H1 (cell line): ENCODE measurements around the gene SLC39A11. TPM values are rescaled to one million over a fixed set of nuclear protein-coding genes. Genes with fewer than 3 reads are reported as not detected.

Source experiments
- CTCF ChIA-PET: fragments of 300-600 bp; sonication (Branson Sonifier 250); formaldehyde crosslinking; loops from one replicate; lab custom pipeline; 2021; ENCODE audit not compliant: partially characterized antibody; lab: Charles Lee
- POLR2A ChIA-PET: fragments of 300-600 bp; sonication (Branson Sonifier 250); formaldehyde crosslinking; loops from one replicate; lab custom pipeline; 2021; ENCODE audit warnings: inconsistent platforms; ENCODE audit not compliant: partially characterized antibody; lab: Charles Lee
- DNase-seq, 2 experiments: peaks; one replicate each; pipeline versions ENCODE4 v3.0.0 to v3.0.0-alpha.2; 2010 to 2022; ENCODE audit warnings: low spot score in 2 of 2, low read depth in 1 of 2, mixed read lengths in 1 of 2
- FAIRE-seq: peaks from 2 replicates; lab custom pipeline; 2011; peaks lifted over from hg19 to GRCh38; lab: Jason Lieb, UNC
- H2AFZ ChIP-seq: 2 replicates; pipeline ENCODE4 v1.8.1; 2012; ENCODE audit warnings: low read length, inconsistent platforms
- H2AK5ac ChIP-seq: 2 replicates; pipeline ENCODE4 v1.6.1; 2013; ENCODE audit warnings: low read depth, low read length
- H2BK120ac ChIP-seq: replicated peaks from 2 replicates; pipeline ENCODE3; 2013; ENCODE audit warnings: low read depth, low read length, inconsistent platforms
- H2BK12ac ChIP-seq: 2 replicates; pipeline ENCODE4 v1.6.1; 2013; ENCODE audit warnings: low read depth, low read length
- H2BK15ac ChIP-seq: 2 replicates; pipeline ENCODE4 v1.6.1; 2013; ENCODE audit warnings: low read length
- H2BK20ac ChIP-seq: 2 replicates; pipeline ENCODE4 v1.6.1; 2013; ENCODE audit warnings: low read length
- H2BK5ac ChIP-seq: 2 replicates; pipeline ENCODE4 v1.6.1; 2013; ENCODE audit warnings: low read depth, low read length
- H3K14ac ChIP-seq: 2 replicates; pipeline ENCODE4 v1.6.1; 2013; ENCODE audit warnings: inconsistent platforms; ENCODE audit not compliant: insufficient read length
- H3K18ac ChIP-seq: 2 replicates; pipeline ENCODE4 v1.6.1; 2013; ENCODE audit warnings: low read length; ENCODE audit errors: extremely low read depth
- H3K23ac ChIP-seq: 2 replicates; pipeline ENCODE4 v1.6.1; 2013; ENCODE audit warnings: inconsistent platforms; ENCODE audit not compliant: insufficient read length
- H3K23me2 ChIP-seq: 2 replicates; pipeline ENCODE4 v1.6.1; 2013; ENCODE audit warnings: low read depth, low read length
- H3K27ac ChIP-seq: 2 replicates; pipeline ENCODE4 v1.6.1; 2011; ENCODE audit warnings: low read depth, low read length, inconsistent platforms
- H3K27me3 ChIP-seq, 4 experiments: replicated peaks in 1 of 4; 1 replicate in 1 of 4; 2 replicates in 3 of 4; pipeline versions ENCODE4 v1.6.1 to v1.8.1; 2011 to 2013; ENCODE audit warnings: low read length in 3 of 4, mild to moderate bottlenecking in 3 of 4, inconsistent platforms in 2 of 4, mixed read lengths in 2 of 4, moderate library complexity in 1 of 4; ENCODE audit not compliant: control insufficient read depth in 3 of 4, insufficient read depth in 3 of 4; ENCODE audit errors: extremely low read depth in 1 of 4
- H3K36me3 ChIP-seq, 4 experiments: 2 replicates each; pipeline versions ENCODE4 v1.6.1 to v1.8.1; 2011 to 2013; ENCODE audit warnings: mild to moderate bottlenecking in 4 of 4, low read length in 3 of 4, moderate library complexity in 2 of 4, control low read depth in 1 of 4, inconsistent platforms in 1 of 4; ENCODE audit not compliant: insufficient read depth in 4 of 4, control insufficient read depth in 2 of 4
- H3K4ac ChIP-seq: replicated peaks from 2 replicates; pipeline ENCODE3; 2013; ENCODE audit warnings: low read length, low read depth, mixed read lengths, inconsistent platforms; ENCODE audit not compliant: insufficient read length
- H3K4me1 ChIP-seq, 4 experiments: replicated peaks in 1 of 4; 1 replicate in 1 of 4; 2 replicates in 3 of 4; pipeline versions ENCODE4 v1.6.1 to v1.8.1; 2011 to 2013; ENCODE audit warnings: low read length in 3 of 4, inconsistent platforms in 2 of 4, mixed read lengths in 1 of 4; ENCODE audit not compliant: insufficient read depth in 4 of 4, control insufficient read depth in 3 of 4
- H3K4me2 ChIP-seq, 2 experiments: 2 replicates each; pipeline versions ENCODE4 v1.6.1 to v1.8.1; 2011 to 2013; ENCODE audit warnings: low read depth in 2 of 2, low read length in 2 of 2, control low read depth in 1 of 2, inconsistent platforms in 1 of 2, mild to moderate bottlenecking in 1 of 2; ENCODE audit not compliant: insufficient read depth in 1 of 2
- H3K4me3 ChIP-seq, 4 experiments: fragments of 200-600, 300-600 bp in 1 of 4; sonication (generic), shearing (Covaris generic), sonication (Bioruptor Twin) in 1 of 4; 2 replicates each; pipeline versions ENCODE4 v1.5.1 to v1.8.1; 2011 to 2016; ENCODE audit warnings: low read length in 4 of 4, low read depth in 3 of 4, control low read depth in 2 of 4, inconsistent platforms in 2 of 4, mild to moderate bottlenecking in 2 of 4, mixed read lengths in 1 of 4, moderate library complexity in 1 of 4; ENCODE audit not compliant: insufficient read depth in 2 of 4; ENCODE audit errors: extremely low read depth in 1 of 4
- H3K56ac ChIP-seq: replicated peaks from 2 replicates; pipeline ENCODE3; 2013; ENCODE audit warnings: low read depth, mild to moderate bottlenecking, mixed read lengths, low read length, inconsistent platforms; ENCODE audit not compliant: insufficient read length
- H3K79me1 ChIP-seq: 2 replicates; pipeline ENCODE4 v1.6.1; 2013; ENCODE audit warnings: low read depth, low read length, control low read depth
- H3K79me2 ChIP-seq, 2 experiments: 2 replicates each; pipeline versions ENCODE4 v1.6.1 to v1.8.1; 2012 to 2013; ENCODE audit warnings: low read length in 2 of 2, mild to moderate bottlenecking in 2 of 2, inconsistent platforms in 1 of 2; ENCODE audit not compliant: insufficient read depth in 2 of 2, control insufficient read depth in 1 of 2
- H3K9ac ChIP-seq, 4 experiments: replicated peaks in 1 of 4; 1 replicate in 1 of 4; 2 replicates in 3 of 4; pipeline versions ENCODE4 v1.6.1 to v1.8.1; 2011 to 2013; ENCODE audit warnings: low read depth in 3 of 4, low read length in 3 of 4, control low read depth in 2 of 4, mild to moderate bottlenecking in 2 of 4, moderate library complexity in 2 of 4, inconsistent platforms in 1 of 4; ENCODE audit errors: extremely low read depth in 1 of 4
- H3K9me3 ChIP-seq, 2 experiments: 2 replicates each; pipeline versions ENCODE4 v1.6.1 to v1.8.1; 2012 to 2013; ENCODE audit warnings: mild to moderate bottlenecking in 2 of 2, moderate library complexity in 2 of 2, control low read depth in 1 of 2, inconsistent platforms in 1 of 2, low read depth in 1 of 2, low read length in 1 of 2, mixed read lengths in 1 of 2; ENCODE audit not compliant: insufficient read depth in 2 of 2
- H4K20me1 ChIP-seq, 2 experiments: replicated peaks in 1 of 2; 2 replicates each; pipeline versions ENCODE3 to v1.8.1; 2011 to 2013; ENCODE audit warnings: inconsistent platforms in 2 of 2, low read length in 2 of 2, mild to moderate bottlenecking in 1 of 2; ENCODE audit not compliant: insufficient read depth in 2 of 2, control insufficient read depth in 1 of 2
- H4K5ac ChIP-seq: 2 replicates; pipeline ENCODE4 v1.6.1; 2013; ENCODE audit warnings: low read length, low read depth, mixed read lengths, inconsistent platforms; ENCODE audit not compliant: insufficient read length
- H4K8ac ChIP-seq: 2 replicates; pipeline ENCODE4 v1.8.0; 2013; ENCODE audit warnings: mild to moderate bottlenecking, moderate library complexity, low read length, inconsistent platforms; ENCODE audit not compliant: insufficient read depth; ENCODE audit errors: extremely low read depth
- H4K91ac ChIP-seq: replicated peaks from 2 replicates; pipeline ENCODE3; 2013; ENCODE audit warnings: low read length, mixed read lengths, inconsistent platforms; ENCODE audit not compliant: insufficient read length
- CBX5 ChIP-seq: fragments of 300-800, 300-1000 bp; sonication (generic); IDR thresholded peaks from 2 replicates; pipeline ENCODE4 v1.7.1; 2016; ENCODE audit warnings: antibody characterized with exemption, low read length, low read depth
- EGR1 ChIP-seq: IDR thresholded peaks from 2 replicates; pipeline ENCODE4 v1.6.1; 2011; ENCODE audit warnings: low read depth, low read length, borderline replicate concordance
- EP300 ChIP-seq, 2 experiments: IDR thresholded peaks; 1 replicate in 1 of 2; 2 replicates in 1 of 2; pipeline ENCODE4 v1.6.1; 2011 to 2012; ENCODE audit warnings: low read depth in 2 of 2, low read length in 2 of 2, mild to moderate bottlenecking in 2 of 2, borderline replicate concordance in 1 of 2, inconsistent platforms in 1 of 2, moderate library complexity in 1 of 2
- EZH2 ChIP-seq: fragments of 200-600 bp; sonication (generic); IDR thresholded peaks from 2 replicates; pipeline ENCODE4 v1.7.1; 2012; ENCODE audit warnings: low read depth, mild to moderate bottlenecking, moderate library complexity, low read length, inconsistent platforms; ENCODE audit not compliant: severe bottlenecking
- GTF2F1 ChIP-seq: IDR thresholded peaks from 2 replicates; pipeline ENCODE4 v1.6.1; 2012; ENCODE audit warnings: low read depth, low read length, improper control_type of control experiment, borderline replicate concordance
- HDAC2 ChIP-seq, 2 experiments: fragments of 300-600 bp in 1 of 2; sonication (generic) in 1 of 2; IDR thresholded peaks; 2 replicates each; pipeline ENCODE4 v1.6.1; 2011 to 2012; ENCODE audit warnings: low read depth in 2 of 2, low read length in 2 of 2, mild to moderate bottlenecking in 2 of 2, moderate library complexity in 2 of 2, borderline replicate concordance in 1 of 2, inconsistent platforms in 1 of 2
- JUN ChIP-seq: IDR thresholded peaks from 2 replicates; pipeline ENCODE4 v1.6.1; 2011; ENCODE audit warnings: low read depth, mild to moderate bottlenecking, improper control_type of control experiment, low read length
- SIN3A ChIP-seq, 2 experiments: IDR thresholded peaks in 1 of 2; conservative IDR thresholded peaks in 1 of 2; 2 replicates each; pipeline ENCODE4 v1.6.1; 2011 to 2012; ENCODE audit warnings: low read length in 2 of 2, improper control_type of control experiment in 1 of 2, low read depth in 1 of 2, mild to moderate bottlenecking in 1 of 2
- SIRT6 ChIP-seq: IDR thresholded peaks from one replicate; pipeline ENCODE4 v1.7.1; 2012; ENCODE audit warnings: low read length, inconsistent platforms
- SIX5 ChIP-seq: IDR thresholded peaks from 2 replicates; pipeline ENCODE4 v1.6.1; 2011; ENCODE audit warnings: mild to moderate bottlenecking, low read depth, low read length
- SP4 ChIP-seq: IDR thresholded peaks from 2 replicates; pipeline ENCODE4 v1.6.1; 2012; ENCODE audit warnings: low read length, inconsistent platforms
- SRF ChIP-seq: IDR thresholded peaks from 2 replicates; pipeline ENCODE4 v1.6.1; 2011; ENCODE audit warnings: mild to moderate bottlenecking, low read depth, low read length, moderate library complexity
- SUZ12 ChIP-seq: fragments of 200-600 bp; sonication (generic); IDR thresholded peaks from 2 replicates; pipeline ENCODE4 v1.6.1; 2012; ENCODE audit warnings: mild to moderate bottlenecking, inconsistent platforms, low read length, moderate library complexity, mixed read lengths
- ZNF274 ChIP-seq: IDR thresholded peaks from 2 replicates; pipeline ENCODE4 v1.7.0; 2012; ENCODE audit warnings: low read length, borderline replicate concordance; ENCODE audit errors: extremely low read depth
- WGBS, 2 experiments: shearing (Covaris generic) in 1 of 2; methylation state at CpG; one replicate each; pipeline versions ENCODE4 v1.1.6 to v1.1.7; 2013 to 2015; ENCODE audit warnings: low lambda C conversion rate in 2 of 2, mixed read lengths in 2 of 2, inconsistent platforms in 1 of 2, low coverage in 1 of 2, missing lambda C conversion rate in 1 of 2; ENCODE audit not compliant: insufficient replicate concordance in 2 of 2, insufficient coverage in 1 of 2, insufficient read length in 1 of 2; ENCODE audit errors: extremely low coverage in 1 of 2, missing lambda C conversion rate in 1 of 2; 5-methylcytosine and 5-hydroxymethylcytosine counted together
- polyA plus RNA-seq, 7 experiments: library from polyadenylated mRNA; depleted of rRNA in 3 of 7; stranded (reverse) in 5 of 7; unstranded in 2 of 7; fragments of >200 nt in 5 of 7; fragments of 200-250 nt in 2 of 7; gene quantifications; 1 replicate in 5 of 7; 2 replicates in 1 of 7; 4 replicates in 1 of 7; pipeline versions ENCODE4 v1.2.1 to v1.2.3, GENCODE V29; 2011 to 2013; ENCODE audit warnings: missing spikeins in 2 of 7, mixed read lengths in 2 of 7
- total RNA-seq: library from RNA; stranded (reverse); fragmentation: NEBNext Ultra II Directional; extraction: Animal tissue kit (Norgen Biotek cat#: 25700); gene quantifications from 2 replicates; pipeline ENCODE4 v1.2.1, GENCODE V29; 2021

SLC39A11 gene
- total and polyA plus RNA-seq, 2 of the 8 experiments (the other 6 are each of a cell fraction or from before 2014, with no cell fraction given) = 12.2 to 19.6 TPM

DNA sequence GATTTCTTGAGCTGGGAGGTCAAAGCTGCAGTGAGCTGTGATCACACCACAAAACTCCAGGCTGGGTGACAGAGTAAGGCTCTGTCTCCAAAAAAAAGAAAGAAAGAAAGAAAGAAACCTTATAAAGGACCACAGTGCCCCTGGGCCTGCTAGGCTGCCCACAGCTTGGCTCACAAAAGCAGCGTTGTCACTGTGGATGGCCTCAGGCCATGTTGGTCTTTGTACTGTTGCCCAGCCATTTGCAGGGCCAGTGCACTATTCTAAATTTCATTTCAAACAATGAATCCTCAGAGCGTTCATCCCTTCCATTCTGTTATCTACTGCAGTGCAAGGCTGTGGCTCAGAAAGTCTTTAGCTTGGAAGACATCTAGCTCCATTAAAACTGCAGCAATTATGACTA, 208.4 kb downstream of the SLC39A11 start:
- Histone ChIP-seq H3K4me1 (no peaks in the 10 kb centered on the region), H3K36me3 (no peaks in the 10 kb centered on the region), H2AFZ (no peak overlapping the region), H3K23me2 (no peaks in the 10 kb centered on the region), H3K56ac (no peak overlapping the region), H2BK120ac (no peak overlapping the region), H3K9ac (no peak overlapping the region), H3K27me3 (no peaks in the 10 kb centered on the region), H3K27ac (no peak overlapping the region), H2BK20ac (no peak overlapping the region), H3K4me2 (no peak overlapping the region), H3K14ac (no peak overlapping the region), H2BK15ac (no peak overlapping the region), H4K8ac (no peak overlapping the region), H3K23ac (no peak overlapping the region), H3K4ac (no peak overlapping the region), H2BK5ac (no peak overlapping the region), H2AK5ac (no peak overlapping the region), H2BK12ac (no peak overlapping the region), H3K9me3 (peaks cover 7 to 8% of the 10 kb centered on the region in 2 experiments; a peak in 1 of 4 replicates), H3K79me1 (no peaks in the 10 kb centered on the region), H3K18ac (no peak overlapping the region), H3K4me3 (no peak overlapping the region), H4K5ac (no peak overlapping the region), H3K79me2 (no peaks in the 10 kb centered on the region), H4K91ac (no peak overlapping the region), H4K20me1 (no peaks in the 10 kb centered on the region)
- WGBS, 2 experiments = 87% methylated on average over 2 of the region's 2 CpGs; no CpG with 5 or more reads in 1 of the 2 experiments
- ChIA-PET CTCF (interaction anchor here (1.0 to 1.7 kb wide), 3 partner anchors 102 to 158 kb away, joined by 3 to 5 read pairs (median 4); no protein-coding TSS in a partner anchor), POLR2A (no interaction called here)
- FAIRE-seq (no peak), DNase-seq (no peak)
- no peak for TF ChIP-seq EGR1
- no peak for TF ChIP-seq GTF2F1
- no peak for TF ChIP-seq EP300 (IDR thresholded peaks at IDR 0.05; ENCODE audit: borderline replicate concordance in 1 of 2, low read depth in 2 of 2, low read length in 2 of 2)
- no peak for TF ChIP-seq SIN3A (conservative IDR thresholded peaks at IDR 0.05 in 1 of 2, IDR thresholded peaks at IDR 0.05 in 1 of 2; ENCODE audit: low read depth in 1 of 2, low read length in 2 of 2)
- no peak for TF ChIP-seq JUN
- TF ChIP-seq HDAC2 (IDR thresholded peaks at IDR 0.05; ENCODE audit: borderline replicate concordance in 1 of 2, low read depth in 2 of 2, low read length in 2 of 2) = no peak
- no peak for TF ChIP-seq EZH2
- no peak for TF ChIP-seq SRF
- no peak for TF ChIP-seq SUZ12
- no peak for TF ChIP-seq SIRT6
- TF ChIP-seq CBX5 = no peak
- no peak for TF ChIP-seq SP4
- TF ChIP-seq ZNF274 = no peak
- no peak for TF ChIP-seq SIX5
